HCT116 (cell line): ENCODE measurements around the gene PLAGL2. TPM values are rescaled to one million over a fixed set of nuclear protein-coding genes. Genes with fewer than 3 reads are reported as not detected.

Experiments
- ATAC-seq: fragments of 200-7000 bp; cut with Tn5 transposase; 2 replicates; pipeline ENCODE4 v1.9.1; 2020; ENCODE audit warnings: mild to moderate bottlenecking, moderate library complexity
- BruUV-seq: library from RNA; stranded (reverse); fragments of 400-500 nt; replicated peaks from 2 replicates; lab custom pipeline; 2021; lab: Mats Ljungman, UMichigan
- CTCF ChIA-PET: fragments of 300-600 bp; sonication (Branson Sonifier 250); formaldehyde crosslinking; loops from one replicate; lab custom pipeline; 2021; ENCODE audit warnings: antibody characterized with exemption; lab: Charles Lee
- POLR2A ChIA-PET: fragments of 300-600, 350-600 bp; sonication (Branson Sonifier 250); formaldehyde crosslinking; loops from one replicate; lab custom pipeline; 2021; ENCODE audit warnings: antibody characterized with exemption; lab: Charles Lee
- RAD21 ChIA-PET, 2 experiments: fragments of 300-600 bp; sonication (Branson Sonifier 250); formaldehyde crosslinking; loops; one replicate each; lab custom pipeline; 2023; ENCODE audit warnings: low total read pairs in 2 of 2; ENCODE audit not compliant: uncharacterized antibody in 2 of 2, unreplicated experiment in 2 of 2, low non-redundant PET in 1 of 2; lab: Charles Lee
- DNase-seq: peaks from one replicate; pipeline ENCODE4 v3.0.0-alpha.2; 2010; ENCODE audit warnings: low read depth, low spot score
- H2AFZ ChIP-seq: fragments of 200-600 bp; shearing (Covaris generic), sonication (generic); 2 replicates; pipeline ENCODE4 v1.6.1; 2017; ENCODE audit warnings: low read depth, mixed run types, mixed read lengths, antibody characterized with exemption, low read length; ENCODE audit not compliant: poor library complexity, severe bottlenecking
- H3K27ac ChIP-seq: 2 replicates; pipeline ENCODE4 v1.5.1; 2012; ENCODE audit warnings: low read depth, low read length
- H3K27me3 ChIP-seq: fragments of 200-600 bp; sonication (generic); 2 replicates; pipeline ENCODE4 v1.6.1; 2016; ENCODE audit warnings: mixed run types, low read length, mixed read lengths; ENCODE audit not compliant: insufficient read depth
- H3K36me3 ChIP-seq, 2 experiments: fragments of 200-500 bp in 1 of 2; fragments of 200-600 bp in 1 of 2; sonication (Bioruptor generic) in 1 of 2; sonication (generic) in 1 of 2; 2 replicates each; pipeline versions ENCODE4 v1.5.1 to v1.6.1; 2014 to 2016; ENCODE audit warnings: low read length in 2 of 2, inconsistent platforms in 1 of 2, mixed read lengths in 1 of 2, mixed run types in 1 of 2; ENCODE audit not compliant: insufficient read depth in 2 of 2, control insufficient read depth in 1 of 2
- H3K4me1 ChIP-seq, 2 experiments: fragments of 200-600 bp in 1 of 2; sonication (generic) in 1 of 2; 2 replicates each; pipeline versions ENCODE4 v1.5.1 to v1.6.1; 2012 to 2017; ENCODE audit warnings: low read length in 2 of 2, inconsistent platforms in 1 of 2, mild to moderate bottlenecking in 1 of 2, mixed read lengths in 1 of 2, mixed run types in 1 of 2, moderate library complexity in 1 of 2; ENCODE audit not compliant: insufficient read depth in 2 of 2, control insufficient read depth in 1 of 2
- H3K4me2 ChIP-seq: fragments of 200-600 bp; sonication (generic); 2 replicates; pipeline ENCODE4 v1.6.1; 2017; ENCODE audit warnings: mixed run types, low read length, mixed read lengths
- H3K4me3 ChIP-seq, 2 experiments: fragments of 200-600 bp in 1 of 2; sonication (generic) in 1 of 2; replicated peaks in 1 of 2; 2 replicates each; pipeline ENCODE4 v1.5.1; 2011 to 2016; ENCODE audit warnings: low read length in 2 of 2, control low read depth in 1 of 2, low read depth in 1 of 2, mild to moderate bottlenecking in 1 of 2, mixed read lengths in 1 of 2, mixed run types in 1 of 2
- H3K79me2 ChIP-seq: fragments of 200-600 bp; sonication (generic); 2 replicates; pipeline ENCODE4 v1.6.1; 2017; ENCODE audit warnings: mild to moderate bottlenecking, mixed run types, low read length, moderate library complexity, mixed read lengths; ENCODE audit not compliant: insufficient read depth
- H3K9ac ChIP-seq: fragments of 200-600 bp; sonication (generic); 2 replicates; pipeline ENCODE4 v1.6.1; 2016; ENCODE audit warnings: low read length, mixed read lengths
- H3K9me2 ChIP-seq: fragments of 200-600 bp; sonication (generic), shearing (Covaris generic); 2 replicates; pipeline ENCODE4 v1.6.1; 2017; ENCODE audit warnings: mixed run types, mild to moderate bottlenecking, moderate library complexity; ENCODE audit not compliant: insufficient read depth
- H3K9me3 ChIP-seq, 2 experiments: fragments of 200-500 bp in 1 of 2; fragments of 200-600 bp in 1 of 2; sonication (Bioruptor generic) in 1 of 2; sonication (generic) in 1 of 2; 2 replicates each; pipeline ENCODE4 v1.6.1; 2014 to 2017; ENCODE audit warnings: low read length in 2 of 2, mixed read lengths in 2 of 2, inconsistent platforms in 1 of 2, low read depth in 1 of 2, mild to moderate bottlenecking in 1 of 2, mixed run types in 1 of 2, moderate library complexity in 1 of 2; ENCODE audit not compliant: control insufficient read depth in 1 of 2, insufficient read depth in 1 of 2
- H4K20me1 ChIP-seq: fragments of 200-600 bp; sonication (generic), shearing (Covaris generic); 2 replicates; pipeline ENCODE4 v1.6.1; 2017; ENCODE audit warnings: mixed run types, mild to moderate bottlenecking, moderate library complexity; ENCODE audit not compliant: insufficient read depth
- ATF3 ChIP-seq: IDR thresholded peaks from 2 replicates; pipeline ENCODE4 v1.6.1; 2012
- EGR1 ChIP-seq: IDR thresholded peaks from 2 replicates; pipeline ENCODE4 v1.6.1; 2012; ENCODE audit warnings: low read depth
- ELF1 ChIP-seq: IDR thresholded peaks from 2 replicates; pipeline ENCODE4 v1.6.1; 2012; ENCODE audit warnings: low read depth, borderline replicate concordance
- EZH2phosphoT487 ChIP-seq: fragments of 200-600 bp; IDR thresholded peaks from 2 replicates; pipeline ENCODE4 v1.6.1; 2018; ENCODE audit warnings: antibody characterized with exemption, borderline replicate concordance
- FOSL1 ChIP-seq: IDR thresholded peaks from 2 replicates; pipeline ENCODE4 v1.6.1; 2012; ENCODE audit warnings: low read depth
- JUND ChIP-seq: IDR thresholded peaks from 2 replicates; pipeline ENCODE4 v1.6.1; 2012
- MAX ChIP-seq: IDR thresholded peaks from 2 replicates; pipeline ENCODE4 v1.6.1; 2012
- SIN3A ChIP-seq: IDR thresholded peaks from 2 replicates; pipeline ENCODE4 v1.6.1; 2012; ENCODE audit warnings: low read depth
- SP1 ChIP-seq: IDR thresholded peaks from 2 replicates; pipeline ENCODE4 v1.6.1; 2012; ENCODE audit warnings: low read depth
- TCF7L2 ChIP-seq: IDR thresholded peaks from 2 replicates; pipeline ENCODE4 v1.7.0; 2011; ENCODE audit warnings: borderline replicate concordance, inconsistent platforms; ENCODE audit not compliant: insufficient read depth, insufficient read length; ENCODE audit errors: extremely low read depth
- ZBTB33 ChIP-seq: IDR thresholded peaks from 2 replicates; pipeline ENCODE4 v1.6.1; 2011; ENCODE audit warnings: mild to moderate bottlenecking, low read length, moderate library complexity; ENCODE audit not compliant: insufficient replicate concordance; ENCODE audit errors: extremely low read depth
- ZNF274 ChIP-seq: fragments of 200-500 bp; sonication (Bioruptor generic); IDR thresholded peaks from 2 replicates; pipeline ENCODE4 v1.6.1; 2014; ENCODE audit warnings: mild to moderate bottlenecking, low read depth, low read length, inconsistent platforms
- intact Hi-C: fragments of 100-400 bp; cut with micrococcal nuclease; formaldehyde crosslinking; loops from 2 replicates; pipeline ENCODE4 v1.10.0; 2022
- total RNA-seq: library from RNA; stranded (reverse); gene quantifications from one replicate; pipeline ENCODE4 v1.2.1, GENCODE V29; 2021; ENCODE audit not compliant: unreplicated experiment

Gene PLAGL2
- total RNA-seq, 1 experiment from 2014 or later = 18.3 TPM

GRCh38 chr20:32201977-32202363, 5.6 kb downstream of the PLAGL2 start:
- DNase-seq (no peak), ATAC-seq (no peak)
- Histone ChIP-seq H3K4me2 (no peak overlapping the region), H3K9ac (no peak overlapping the region), H3K79me2 (peaks cover 90% of the 10 kb centered on the region), H3K9me2 (no peaks in the 10 kb centered on the region), H3K36me3 (peaks cover 22 to 53% of the 10 kb centered on the region in 2 experiments; a peak in 3 of 4 replicates), H3K27me3 (no peaks in the 10 kb centered on the region), H3K4me1 (peaks cover 2 to 17% of the 10 kb centered on the region in 2 experiments; a peak in 2 of 4 replicates), H3K9me3 (no peaks in the 10 kb centered on the region), H4K20me1 (peaks cover 8% of the 10 kb centered on the region), H2AFZ (no peak overlapping the region), H3K4me3 (no peak overlapping the region), H3K27ac (no peak overlapping the region)
- ChIA-PET CTCF (no interaction called here), RAD21 (no interaction called here), POLR2A (no interaction called here)
- BruUV-seq = no TSS peak
- intact Hi-C loops = no loop called here
- TF ChIP-seq TCF7L2 (no peak), FOSL1 (no peak), SIN3A (no peak), EGR1 (no peak)

- no peak for ATAC-seq
- Histone ChIP-seq H3K9ac (no peak overlapping the region), H3K36me3 (peaks cover 22 to 57% of the 10 kb centered on the region in 2 experiments; a peak in 3 of 4 replicates), H3K9me3 (no peaks in the 10 kb centered on the region), H3K79me2 (peaks cover 89% of the 10 kb centered on the region), H3K9me2 (no peaks in the 10 kb centered on the region), H2AFZ (no peak overlapping the region), H3K4me3 (no peak overlapping the region), H3K4me1 (peaks cover 2 to 11% of the 10 kb centered on the region in 2 experiments; a peak in 2 of 4 replicates), H3K27ac (no peak overlapping the region), H3K27me3 (no peaks in the 10 kb centered on the region), H3K4me2 (no peak overlapping the region), H4K20me1 (peaks cover 8% of the 10 kb centered on the region)
- no TSS peak for BruUV-seq
- ChIA-PET RAD21 (no interaction called here), POLR2A (no interaction called here), CTCF (no interaction called here)
- DNase-seq = no peak
- TF ChIP-seq JUND (no peak), ZBTB33 (no peak), EZH2phosphoT487 (no peak), MAX (no peak), SP1 (no peak), ATF3 (no peak), ZNF274 (no peak), ELF1 (no peak)
- intact Hi-C loops = no loop called here
Observed at GRCh38 chr20:32201296-32201976, 6.1 kb downstream of the PLAGL2 start.
